HG03575 (cell line): ENCODE data around the gene ANXA3.
"Not testable (repeated sequence)": the region's sequence is repeated elsewhere in the genome, so short reads cannot be mapped to it uniquely, and the experiment has no call there.

Source experiments
- ATAC-seq: cut with Tn5 transposase; IDR thresholded peaks from one replicate; pipeline ENCODE4 v1.9.1; 2021; ENCODE audit not compliant: unreplicated experiment, insufficient number of reproducible peaks, low FRiP score; ENCODE audit errors: extremely low read depth

Gene ANXA3

GRCh38 chr4:78534286-78534955, 17.1 kb upstream of the ANXA3 start:
- no peak for ATAC-seq

- no peak for ATAC-seq
Observed at GRCh38 chr4:78542373-78542772, 9.2 kb upstream of the ANXA3 start.

GRCh38 chr4:78543424-78544125, 8.0 kb upstream of the ANXA3 start:
- ATAC-seq, result no peak

GRCh38 chr4:78544678-78545077, 6.9 kb upstream of the ANXA3 start:
- no peak for ATAC-seq

GRCh38 chr4:78545275-78546246, 6.0 kb upstream of the ANXA3 start:
- no peak for ATAC-seq

- ATAC-seq, result not testable (repeated sequence)
Observed at GRCh38 chr4:78547899-78548298, 3.7 kb upstream of the ANXA3 start.

GRCh38 chr4:78548889-78549288, 2.7 kb upstream of the ANXA3 start:
- not testable (repeated sequence) for ATAC-seq

- no peak for ATAC-seq
Observed at GRCh38 chr4:78552389-78553042, 946 bp downstream of the ANXA3 start.

- no peak for ATAC-seq
Observed at GRCh38 chr4:78553043-78553396, 1.4 kb downstream of the ANXA3 start.

- ATAC-seq, result no peak
Observed at GRCh38 chr4:78553529-78554060, 2.0 kb downstream of the ANXA3 start.

GRCh38 chr4:78556665-78557064, 5.1 kb downstream of the ANXA3 start:
- ATAC-seq, result no peak

GRCh38 chr4:78557841-78558240, 6.3 kb downstream of the ANXA3 start:
- no peak for ATAC-seq

GRCh38 chr4:78558410-78558809, 6.8 kb downstream of the ANXA3 start:
- ATAC-seq, result no peak

- ATAC-seq, result no peak
Observed at GRCh38 chr4:78560296-78560963, 8.9 kb downstream of the ANXA3 start.

- no peak for ATAC-seq
Observed at GRCh38 chr4:78561677-78562076, 10.1 kb downstream of the ANXA3 start.

- ATAC-seq, result no peak
Observed at GRCh38 chr4:78562687-78563086, 11.1 kb downstream of the ANXA3 start.

GRCh38 chr4:78565971-78566372, 14.4 kb downstream of the ANXA3 start:
- ATAC-seq, result no peak

- peak; percentile 66 for ATAC-seq
Observed at GRCh38 chr4:78566834-78567499, 15.4 kb downstream of the ANXA3 start.
